Ascending aorta (tissue), 2 donors: ENCODE results near the gene MLKL. TPM values are rescaled to one million over a fixed set of nuclear protein-coding genes. Genes with fewer than 3 reads are reported as not detected.

Experiments
- DNase-seq, 2 donors: peaks; one replicate each; pipeline ENCODE4 v3.0.0-alpha.2; 2019; ENCODE audit warnings: low spot score in 2 of 2
- H3K27ac ChIP-seq, 2 donors: fragments of 200-600 bp; sonication (generic); one replicate each; pipeline ENCODE4 v1.5.1; 2016 to 2017; ENCODE audit warnings: mild to moderate bottlenecking in 1 of 2
- H3K27me3 ChIP-seq: fragments of 200-600 bp; sonication (generic); one replicate; pipeline ENCODE4 v1.5.1; 2017
- H3K36me3 ChIP-seq, 2 donors: fragments of 200-600 bp; sonication (generic); one replicate each; pipeline ENCODE4 v1.5.1; 2016
- H3K4me1 ChIP-seq, 2 donors: fragments of 200-600 bp; sonication (generic); one replicate each; pipeline ENCODE4 v1.5.1; 2016 to 2017; ENCODE audit warnings: mild to moderate bottlenecking in 1 of 2
- H3K4me3 ChIP-seq, 2 donors: fragments of 200-600 bp; sonication (generic); one replicate each; pipeline ENCODE4 v1.5.1; 2016 to 2017; ENCODE audit warnings: mild to moderate bottlenecking in 1 of 2
- H3K9me3 ChIP-seq, 2 donors: fragments of 200-600 bp; sonication (generic); one replicate each; pipeline ENCODE4 v1.5.1; 2016
- CTCF ChIP-seq, 3 experiments: fragments of 200-600 bp in 2 of 3; fragments of 450-650 bp in 1 of 3; sonication (generic) in 2 of 3; IDR thresholded peaks; one replicate each; pipeline ENCODE4 v1.5.1; 2016 to 2019; ENCODE audit warnings: antibody characterized with exemption in 3 of 3, mild to moderate bottlenecking in 1 of 3, moderate library complexity in 1 of 3
- intact Hi-C: fragments of 100-400 bp; cut with DNase I; formaldehyde crosslinking; loops from one replicate; pipeline ENCODE4 v1.15.1; 2023
- total RNA-seq: library from RNA; depleted of rRNA; stranded (reverse); fragments of >200 nt; gene quantifications from one replicate; pipeline ENCODE4 v1.1.0, GENCODE V29; 2016

The MLKL gene
- total RNA-seq, 1 donor from 2014 or later: 4.0 TPM

DNA sequence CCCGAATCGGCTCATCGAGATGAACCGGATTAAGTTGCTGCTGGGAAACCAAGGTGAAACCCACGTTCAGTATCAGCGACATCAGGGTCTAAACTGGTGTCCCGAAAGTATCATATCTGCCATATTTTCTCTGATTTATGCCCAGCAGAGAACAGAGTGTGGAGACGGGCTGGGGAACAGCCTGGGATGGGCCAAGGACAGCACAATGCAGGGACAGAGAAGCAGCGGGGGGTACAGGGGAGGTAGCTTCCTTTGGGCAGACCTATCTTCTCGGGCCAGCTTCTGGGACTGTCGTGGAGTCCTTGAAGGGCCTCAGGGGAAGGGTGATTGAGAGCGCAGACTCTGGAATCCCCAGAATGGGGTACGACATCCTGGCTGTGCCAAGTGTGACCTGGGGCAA lies 17.5 kb upstream of the MLKL start:
- TF ChIP-seq CTCF (IDR thresholded peaks at IDR 0.05): no peak
- Histone ChIP-seq H3K4me1 (no peaks in the 10 kb centered on the region), H3K36me3 (no peaks in the 10 kb centered on the region), H3K27ac (no peak overlapping the region), H3K27me3 (no peaks in the 10 kb centered on the region), H3K9me3 (no peaks in the 10 kb centered on the region), H3K4me3 (no peak overlapping the region)
- no peak for DNase-seq
- intact Hi-C loops: no loop called here

DNA sequence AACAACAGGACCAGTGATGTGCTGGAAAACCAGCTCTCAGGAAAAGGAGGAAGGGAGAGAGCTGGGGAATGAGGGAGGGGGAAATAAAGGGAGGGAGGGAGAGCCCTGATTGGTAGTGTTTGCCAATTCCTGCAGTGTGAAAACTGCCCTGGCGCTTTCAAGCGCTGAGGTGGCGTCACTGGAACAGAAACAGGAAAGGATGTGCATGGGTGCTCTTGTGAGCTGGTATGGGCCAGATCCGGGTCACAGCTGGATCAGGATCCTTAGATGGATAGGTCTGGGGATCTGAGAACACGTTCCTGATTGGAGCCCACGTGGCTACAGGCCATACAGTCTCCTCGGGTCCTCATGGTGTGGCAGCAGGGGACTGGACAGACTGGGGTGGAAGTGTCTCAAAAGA lies 16.7 kb upstream of the MLKL start:
- H3K4me1 ChIP-seq: no peaks in the 10 kb centered on the region
- TF ChIP-seq CTCF (IDR thresholded peaks at IDR 0.05): no peak
- no peaks in the 10 kb centered on the region for H3K36me3 ChIP-seq
- H3K27ac ChIP-seq: no peak overlapping the region
- no peak overlapping the region for H3K4me3 ChIP-seq
- no peak for DNase-seq
- H3K9me3 ChIP-seq: no peaks in the 10 kb centered on the region
- intact Hi-C loops: no loop called here
- H3K27me3 ChIP-seq: no peaks in the 10 kb centered on the region

- H3K4me3 ChIP-seq: no peak overlapping the region
- no peak overlapping the region for H3K27ac ChIP-seq
- H3K36me3 ChIP-seq: no peaks in the 10 kb centered on the region
- DNase-seq: no peak
- no peak for TF ChIP-seq CTCF (IDR thresholded peaks at IDR 0.05)
- H3K27me3 ChIP-seq: no peaks in the 10 kb centered on the region
- intact Hi-C loops: no loop called here
- H3K4me1 ChIP-seq: no peaks in the 10 kb centered on the region
- no peaks in the 10 kb centered on the region for H3K9me3 ChIP-seq
These were observed 15.7 kb upstream of the MLKL start for GRCh38 chr16:74716355-74716754.

DNA sequence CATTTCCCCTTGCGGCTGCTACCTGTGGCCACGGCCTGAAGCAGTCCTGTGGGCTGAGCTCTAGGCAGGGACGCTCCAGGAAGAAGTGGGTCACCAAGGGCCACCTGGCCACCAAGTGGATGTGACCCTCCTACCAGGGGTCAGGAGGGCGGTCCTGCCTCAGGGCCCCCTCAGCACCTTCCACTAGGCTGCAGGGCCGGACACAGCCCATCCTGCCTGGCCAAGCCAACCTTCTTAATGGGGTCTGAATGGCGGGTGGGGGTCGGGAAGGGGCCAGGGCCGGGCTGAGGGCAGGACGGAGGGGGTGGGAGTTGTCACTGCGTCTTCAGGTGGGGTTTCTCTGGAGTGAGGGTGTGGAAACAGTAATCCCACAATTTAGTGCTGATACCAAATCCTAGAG lies 13.2 kb upstream of the MLKL start:
- H3K27ac ChIP-seq: no peak overlapping the region
- no peak for DNase-seq
- no peaks in the 10 kb centered on the region for H3K36me3 ChIP-seq
- H3K27me3 ChIP-seq: no peaks in the 10 kb centered on the region
- H3K4me1 ChIP-seq: no peaks in the 10 kb centered on the region
- no peaks in the 10 kb centered on the region for H3K9me3 ChIP-seq
- H3K4me3 ChIP-seq: no peak overlapping the region
- no peak for TF ChIP-seq CTCF (IDR thresholded peaks at IDR 0.05)
- intact Hi-C loops: no loop called here

DNA sequence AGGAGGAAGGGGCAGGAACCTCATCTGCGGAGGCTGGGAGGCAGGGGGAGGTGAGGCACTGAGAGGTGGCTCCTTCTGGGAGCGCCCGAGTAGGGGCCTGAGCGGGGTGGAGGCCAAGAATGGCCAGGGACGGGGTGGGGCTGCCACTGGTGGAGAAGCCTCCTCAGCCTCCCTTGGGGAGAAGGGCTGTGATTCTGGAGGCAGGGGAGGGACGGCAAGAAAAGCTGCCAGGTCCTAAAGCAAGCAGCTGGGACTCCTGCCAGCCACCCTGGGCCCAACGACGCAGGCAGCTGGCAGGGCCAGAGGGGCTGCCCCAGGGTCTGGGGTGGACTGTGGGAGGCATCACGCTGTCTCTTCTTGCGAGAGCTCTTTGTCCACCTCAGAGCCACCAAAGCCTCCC lies 12.7 kb upstream of the MLKL start:
- Histone ChIP-seq H3K27me3 (no peaks in the 10 kb centered on the region), H3K4me3 (no peak overlapping the region), H3K36me3 (no peaks in the 10 kb centered on the region), H3K27ac (no peak overlapping the region), H3K9me3 (no peaks in the 10 kb centered on the region), H3K4me1 (no peaks in the 10 kb centered on the region)
- TF ChIP-seq CTCF (IDR thresholded peaks at IDR 0.05): no peak
- DNase-seq: no peak
- intact Hi-C loops: no loop called here

DNA sequence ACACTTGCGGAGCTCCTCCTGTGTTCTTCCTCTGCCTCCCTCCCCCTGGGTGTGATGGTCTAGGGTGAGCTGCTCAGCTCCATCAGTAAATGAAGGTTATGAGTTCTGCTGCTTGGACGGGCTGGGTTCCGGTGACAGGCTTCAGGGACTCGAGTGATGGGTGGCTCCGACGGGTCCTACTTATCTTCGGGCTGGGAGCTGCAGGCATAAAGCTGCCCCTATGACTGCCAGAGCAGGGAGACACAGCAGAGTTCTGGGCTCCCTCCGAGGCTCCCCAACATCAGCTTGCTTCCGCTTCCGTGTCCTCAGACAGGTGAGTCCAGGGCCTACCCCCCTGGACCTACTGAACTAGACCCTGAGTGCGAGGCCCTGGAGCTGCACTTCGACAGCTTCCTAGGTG lies 11.3 kb upstream of the MLKL start:
- Histone ChIP-seq H3K27ac (no peak overlapping the region), H3K4me1 (no peaks in the 10 kb centered on the region), H3K9me3 (no peaks in the 10 kb centered on the region), H3K27me3 (no peaks in the 10 kb centered on the region), H3K4me3 (no peak overlapping the region), H3K36me3 (no peaks in the 10 kb centered on the region)
- TF ChIP-seq CTCF (IDR thresholded peaks at IDR 0.05): no peak
- no peak for DNase-seq
- intact Hi-C loops: no loop called here
